HG03520 (cell line): ENCODE measurements around the gene NT5C3A.
"Not testable (repeated sequence)": the region's sequence is repeated elsewhere in the genome, so short reads cannot be mapped to it uniquely, and the experiment has no call there.

ENCODE experiments used
- ATAC-seq: cut with Tn5 transposase; IDR thresholded peaks from one replicate; pipeline ENCODE4 v1.9.1; 2021; ENCODE audit warnings: mild to moderate bottlenecking, moderate library complexity; ENCODE audit not compliant: unreplicated experiment

Gene NT5C3A

GRCh38 chr7:33062023-33062781, at the start of gene NT5C3A:
TSS of gene NT5C3A (minus strand) at chr7:33062776. CDS start at chr7:33062705, 71 bp downstream.
- peak; percentile 38 for ATAC-seq

- ATAC-seq: no peak
These were observed 49.0 kb upstream of the NT5C3A start for GRCh38 chr7:33111614-33112013.

GRCh38 chr7:33109758-33110238, 47.2 kb upstream of the NT5C3A start:
- no peak for ATAC-seq

GRCh38 chr7:33109005-33109757, 46.6 kb upstream of the NT5C3A start, which contains the start of gene RP9:
TSS of gene RP9 (minus strand) at chr7:33109404. CDS start at chr7:33109372, 32 bp downstream.
- ATAC-seq: peak; percentile 85

GRCh38 chr7:33108554-33109004, 46.0 kb upstream of the NT5C3A start:
- ATAC-seq: peak; percentile 8

- ATAC-seq: peak; percentile 27
These were observed 44.8 kb upstream of the NT5C3A start for GRCh38 chr7:33107136-33108066.

GRCh38 chr7:33101906-33102305, 39.3 kb upstream of the NT5C3A start:
- ATAC-seq: no peak

GRCh38 chr7:33100770-33101169, 38.2 kb upstream of the NT5C3A start:
- no peak for ATAC-seq

- ATAC-seq: no peak
These were observed 36.8 kb upstream of the NT5C3A start for GRCh38 chr7:33099154-33099940.

GRCh38 chr7:33094745-33095275, 32.2 kb upstream of the NT5C3A start:
- not testable (repeated sequence) for ATAC-seq

GRCh38 chr7:33093266-33093665, 30.7 kb upstream of the NT5C3A start:
- no peak for ATAC-seq

- no peak for ATAC-seq
These were observed 29.1 kb upstream of the NT5C3A start for GRCh38 chr7:33091641-33092191.

- no peak for ATAC-seq
These were observed 28.5 kb upstream of the NT5C3A start for GRCh38 chr7:33091111-33091531.

GRCh38 chr7:33089142-33089541, 26.6 kb upstream of the NT5C3A start:
- no peak for ATAC-seq

- no peak for ATAC-seq
These were observed 25.3 kb upstream of the NT5C3A start for GRCh38 chr7:33087858-33088257.

- ATAC-seq: no peak
These were observed 24.8 kb upstream of the NT5C3A start for GRCh38 chr7:33087356-33087755.

- ATAC-seq: no peak
These were observed 17.5 kb upstream of the NT5C3A start for GRCh38 chr7:33079763-33080690.

GRCh38 chr7:33079096-33079495, 16.5 kb upstream of the NT5C3A start:
- no peak for ATAC-seq
